ENCODE results near the gene RECQL5.

Gene RECQL5

GRCh38 chr17:75685499-75685898 is 18.5 kb upstream of the RECQL5 start:
- no peak for DNase-seq

- no peak for DNase-seq
Measured at GRCh38 chr17:75684924-75685323, 18.0 kb upstream of the RECQL5 start.

DNA sequence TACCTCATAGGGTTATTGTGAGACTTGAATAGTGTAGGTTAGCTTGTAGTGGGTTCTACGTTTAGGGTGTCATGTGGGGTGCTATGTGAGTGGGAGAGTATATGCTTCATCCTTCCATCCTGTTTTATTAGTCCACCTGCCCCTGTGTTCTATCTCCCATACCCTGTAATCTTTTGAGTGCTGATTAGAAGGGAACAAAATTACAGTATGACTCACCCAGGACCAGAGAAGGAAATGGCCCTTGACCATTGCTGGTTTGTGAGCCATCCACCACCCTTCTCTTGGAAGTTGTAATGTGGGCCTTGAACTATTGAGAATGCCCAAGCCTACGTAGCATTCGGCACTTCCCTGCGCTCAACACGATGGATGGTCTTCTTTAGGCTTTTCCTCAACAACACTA is 17.3 kb upstream of the RECQL5 start:
- DNase-seq: no peak

- no peak for DNase-seq
Measured at GRCh38 chr17:75683583-75683982, 16.6 kb upstream of the RECQL5 start.

GRCh38 chr17:75681289-75681688 is 14.3 kb upstream of the RECQL5 start:
- DNase-seq: no peak

DNA sequence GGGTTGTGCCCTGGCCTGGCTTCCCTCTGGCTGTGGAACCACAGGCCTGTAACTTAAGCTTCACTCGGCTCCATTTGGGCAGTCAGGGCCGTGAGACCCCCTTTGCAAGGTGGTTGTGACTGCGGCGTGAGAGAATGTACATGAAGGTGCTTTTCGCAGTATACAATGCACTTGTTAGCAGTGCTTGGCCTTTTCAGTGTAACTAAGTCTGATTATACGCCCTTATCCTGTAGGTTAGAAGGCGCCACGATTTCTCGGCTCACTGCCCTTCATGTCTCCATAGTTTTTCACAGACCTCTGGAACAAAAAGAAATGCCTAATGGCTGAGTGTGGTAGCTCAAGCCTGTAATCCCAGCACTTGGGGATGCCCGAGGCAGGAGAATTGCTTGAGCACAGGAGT is 13.5 kb upstream of the RECQL5 start:
- DNase-seq: no peak

DNA sequence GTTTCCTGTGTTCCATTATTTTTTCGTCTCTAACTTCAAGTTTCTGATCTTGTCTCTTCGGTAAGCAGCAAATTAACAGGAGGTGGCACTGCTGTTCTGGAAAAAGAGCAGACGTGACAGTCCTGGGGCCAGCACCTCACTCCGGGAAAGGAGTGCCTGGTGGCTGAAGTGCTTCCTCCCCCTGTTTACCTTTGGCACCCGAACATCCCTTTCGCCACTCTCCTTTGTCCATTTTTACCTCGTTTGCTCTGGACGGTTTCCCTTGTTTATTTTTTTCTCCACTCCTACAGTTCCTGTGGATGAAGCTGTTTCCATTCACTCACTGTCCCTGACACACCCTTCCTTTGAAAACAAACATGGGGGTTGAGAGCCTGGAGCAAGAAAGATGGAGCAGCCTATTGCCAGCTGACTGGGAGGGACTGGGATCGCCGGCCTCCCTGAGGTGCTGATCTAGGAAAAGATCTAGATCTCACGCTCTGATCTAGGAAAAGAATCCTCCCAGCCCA is 12.8 kb upstream of the RECQL5 start:
- no peak for DNase-seq

DNA sequence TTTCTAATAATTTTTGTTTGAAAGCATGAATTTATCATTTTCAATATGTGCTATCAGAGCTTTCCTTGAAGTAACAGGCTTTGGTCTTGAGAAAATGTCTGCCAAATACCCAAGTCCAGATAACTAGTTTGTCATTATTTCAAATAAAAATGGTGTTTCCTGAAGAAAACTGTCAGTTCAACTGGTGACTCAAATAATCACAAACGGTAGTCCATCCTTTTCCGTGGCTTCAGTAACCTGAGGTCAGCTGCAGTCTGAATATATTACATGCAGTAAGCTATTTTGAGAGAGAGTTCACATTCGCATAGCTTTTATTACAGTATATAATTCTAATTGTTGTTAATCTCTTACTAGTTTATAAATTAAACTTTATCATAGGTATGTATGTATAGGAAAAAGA is 9.5 kb upstream of the RECQL5 start:
- DNase-seq: no peak

DNA sequence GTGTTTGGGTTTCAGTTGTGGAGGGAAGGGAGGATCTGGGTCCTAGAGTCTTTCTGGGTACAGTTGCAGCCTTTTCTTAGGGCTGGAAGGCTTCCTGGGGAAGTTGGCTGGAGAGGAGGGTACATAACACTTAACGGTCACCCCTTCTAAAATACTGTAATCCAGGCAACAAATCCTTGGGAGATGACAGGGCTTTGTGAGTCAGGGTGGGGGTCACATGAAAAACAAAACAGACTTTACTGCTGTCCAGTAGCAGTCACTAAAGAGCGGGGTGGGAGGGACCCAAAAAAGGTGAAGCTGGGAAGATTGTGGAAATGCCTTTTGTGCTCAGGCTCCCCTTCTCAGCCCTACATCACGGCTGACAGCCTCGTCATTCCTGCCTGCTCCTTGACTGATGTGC is 6.5 kb upstream of the RECQL5 start:
- no peak for DNase-seq

GRCh38 chr17:75672011-75672410 is 5.1 kb upstream of the RECQL5 start:
- DNase-seq: no peak

DNA sequence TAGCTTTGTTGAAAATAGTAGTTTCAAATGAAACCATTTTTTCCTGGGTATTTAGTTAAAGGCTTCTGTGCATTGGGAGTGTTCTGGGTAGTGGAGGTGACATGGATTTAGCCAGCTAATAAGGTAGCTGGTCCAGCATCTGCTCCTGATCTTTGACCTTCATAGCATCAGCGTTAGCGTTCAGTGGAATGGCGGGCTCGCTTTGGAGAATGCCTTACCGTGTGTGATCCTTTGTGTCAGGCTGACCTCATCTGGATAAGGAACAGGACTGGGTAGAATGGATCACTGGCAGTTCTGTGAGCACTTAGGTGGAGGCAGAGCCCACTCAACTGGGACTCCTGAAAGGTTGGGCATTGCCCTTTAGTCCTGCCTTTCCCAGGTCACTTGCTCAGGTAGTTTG is 3.9 kb upstream of the RECQL5 start:
- DNase-seq: no peak

DNA sequence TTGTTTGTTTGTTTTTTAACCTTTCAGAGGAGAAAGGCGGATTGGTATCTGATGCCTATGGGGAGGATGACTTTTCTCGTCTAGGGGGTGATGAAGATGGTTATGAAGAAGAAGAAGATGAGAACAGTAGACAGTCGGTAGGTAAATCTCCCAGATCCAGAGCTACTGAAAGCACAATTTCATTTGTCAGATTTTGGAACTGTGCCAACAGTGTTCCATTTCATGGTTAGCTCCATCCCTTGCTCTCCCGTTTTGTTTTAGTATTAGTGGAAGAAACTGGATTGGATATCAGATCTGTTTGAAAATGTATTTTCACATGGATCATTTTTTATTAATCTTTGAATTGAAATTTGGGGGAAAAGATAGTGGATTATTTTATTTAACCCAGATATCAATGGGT is 1.5 kb upstream of the RECQL5 start:
- DNase-seq: no peak

DNA sequence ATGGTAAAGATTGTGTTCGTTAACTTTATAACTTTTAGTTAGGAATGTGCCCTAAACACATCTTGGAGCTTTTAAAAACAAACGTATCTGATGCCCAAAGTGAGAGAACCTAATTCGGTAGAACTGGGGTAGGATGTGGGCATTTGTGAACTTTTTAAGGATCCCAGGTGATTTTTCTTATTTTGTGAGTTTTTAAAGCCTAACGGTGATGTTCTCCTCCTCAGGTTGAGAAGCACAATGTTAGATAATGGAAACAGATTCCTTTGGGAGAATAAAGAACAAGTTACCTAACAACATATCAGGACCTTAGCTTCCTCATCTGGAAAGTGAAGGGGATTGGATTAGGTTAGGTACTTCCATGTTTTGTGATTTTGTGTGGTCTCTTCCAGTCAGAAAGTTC is 871 bp upstream of the RECQL5 start:
- no peak for DNase-seq

- no peak for DNase-seq
Measured at GRCh38 chr17:75665981-75666380, 973 bp downstream of the RECQL5 start.

DNA sequence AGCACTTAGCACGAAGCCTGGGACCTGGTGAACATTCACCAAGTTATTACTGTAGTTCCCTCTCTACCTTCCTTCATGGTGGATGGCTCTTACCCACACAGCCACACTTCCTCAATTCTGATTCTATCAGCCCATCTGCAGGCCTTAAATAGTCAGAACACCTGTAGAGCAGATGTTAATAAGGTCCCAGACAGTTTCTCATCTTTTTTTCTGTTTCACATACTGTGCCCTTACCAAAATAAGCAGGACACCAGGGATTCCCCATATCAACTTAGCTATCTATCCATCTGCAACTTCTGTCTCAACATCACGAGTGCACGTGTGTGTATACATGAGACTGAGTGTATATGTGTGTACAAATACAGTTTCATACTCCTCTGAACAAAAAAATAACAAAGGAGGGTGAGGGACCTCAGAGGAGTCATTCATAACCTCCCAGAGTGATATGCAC is 2.8 kb downstream of the RECQL5 start:
- no peak for DNase-seq

- no peak for DNase-seq
Measured at GRCh38 chr17:75662511-75662910, 4.4 kb downstream of the RECQL5 start.

- no peak for DNase-seq
Measured at GRCh38 chr17:75661531-75661930, 5.4 kb downstream of the RECQL5 start.

- DNase-seq: no peak
Measured at GRCh38 chr17:75658237-75658636, 8.7 kb downstream of the RECQL5 start.

- no peak for DNase-seq
Measured at GRCh38 chr17:75654176-75654575, 12.8 kb downstream of the RECQL5 start.

DNA sequence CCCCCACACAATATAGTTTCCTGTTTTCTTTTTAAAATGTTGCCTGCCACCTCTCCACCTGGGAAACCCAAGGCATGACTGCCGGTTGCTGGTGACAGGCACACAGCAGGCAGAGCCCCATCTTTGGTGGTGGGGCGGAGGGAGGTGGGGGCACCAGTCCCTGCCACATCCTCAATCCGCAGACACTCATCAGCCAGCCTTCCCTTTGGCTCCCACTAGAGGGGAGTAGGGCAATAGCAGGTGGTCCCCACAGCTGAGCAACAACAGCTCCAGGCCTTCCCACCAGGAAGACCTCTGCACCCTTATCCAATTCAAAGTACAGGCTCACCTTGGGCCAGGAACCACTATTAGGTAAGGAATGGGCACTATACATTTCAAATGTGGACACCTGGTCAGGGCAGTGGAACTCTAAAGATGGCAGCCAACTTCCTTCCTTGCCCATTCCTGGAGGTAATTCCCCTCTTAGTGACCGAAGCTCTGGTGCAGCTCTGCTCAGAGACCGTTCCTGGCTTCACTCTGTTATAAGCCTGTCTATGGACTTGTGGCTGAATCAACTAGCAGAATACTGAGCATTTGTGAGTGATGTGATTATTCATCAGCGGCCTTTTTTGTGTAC is 13.9 kb downstream of the RECQL5 start:
- no peak for DNase-seq

DNA sequence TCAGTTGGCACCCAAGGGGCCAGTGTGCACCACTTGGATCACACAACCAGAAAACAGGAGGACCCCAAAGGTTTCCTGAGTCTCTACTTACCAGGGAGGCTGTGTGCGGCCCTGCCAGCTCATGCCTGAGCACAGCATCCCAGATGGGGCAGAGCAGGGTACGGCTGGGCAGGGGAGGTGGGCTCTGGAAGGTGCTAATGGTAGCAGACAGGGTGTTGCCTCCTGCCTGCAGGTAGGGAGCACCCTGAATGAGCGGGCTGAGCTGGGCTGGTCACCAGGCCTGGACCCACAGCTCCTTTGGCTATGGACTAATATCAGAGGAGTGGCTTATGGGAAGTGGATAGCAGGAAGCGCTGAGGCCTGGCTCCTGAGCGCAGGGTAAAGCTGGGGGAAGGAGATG is 14.6 kb downstream of the RECQL5 start:
- DNase-seq: no peak

DNA sequence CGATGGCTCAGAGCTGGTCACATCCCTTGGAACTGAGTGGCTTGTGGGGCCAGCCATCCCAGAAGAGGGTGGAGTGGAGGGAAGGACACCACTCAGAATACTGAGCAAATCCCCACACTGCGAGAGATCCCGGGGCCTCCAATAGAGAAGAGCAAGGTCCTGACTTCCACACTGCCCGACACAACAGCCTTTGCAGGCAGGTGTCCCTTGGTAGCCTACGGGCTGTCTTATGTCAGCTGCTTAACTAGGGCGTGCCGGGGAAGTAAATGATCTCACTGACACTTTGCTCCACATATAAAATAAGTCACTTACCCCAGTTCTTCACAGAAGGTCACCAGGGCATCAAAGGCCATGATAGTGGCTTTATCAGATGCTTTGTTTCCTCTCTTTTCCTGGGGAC is 16.1 kb downstream of the RECQL5 start:
- DNase-seq: no peak

DNA sequence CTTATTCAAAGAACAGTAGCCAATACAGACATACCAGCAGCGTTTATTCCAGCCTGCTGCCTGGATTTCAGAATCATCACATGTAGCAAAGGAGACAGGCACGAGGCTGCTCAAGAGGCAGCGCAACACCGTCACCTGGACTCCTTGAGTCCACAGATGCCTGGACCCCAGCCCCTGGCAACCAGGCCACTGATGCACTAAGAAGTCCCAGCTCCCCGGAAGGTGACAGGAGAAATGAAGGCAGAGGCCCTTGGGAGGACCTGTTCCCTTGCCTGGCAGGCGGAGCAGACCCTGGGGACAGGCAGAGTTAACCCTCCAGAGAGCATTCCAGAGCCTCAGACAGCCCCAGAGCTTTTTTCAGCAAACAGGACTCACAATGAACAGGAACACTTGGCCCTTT is 17.3 kb downstream of the RECQL5 start:
- no peak for DNase-seq

DNA sequence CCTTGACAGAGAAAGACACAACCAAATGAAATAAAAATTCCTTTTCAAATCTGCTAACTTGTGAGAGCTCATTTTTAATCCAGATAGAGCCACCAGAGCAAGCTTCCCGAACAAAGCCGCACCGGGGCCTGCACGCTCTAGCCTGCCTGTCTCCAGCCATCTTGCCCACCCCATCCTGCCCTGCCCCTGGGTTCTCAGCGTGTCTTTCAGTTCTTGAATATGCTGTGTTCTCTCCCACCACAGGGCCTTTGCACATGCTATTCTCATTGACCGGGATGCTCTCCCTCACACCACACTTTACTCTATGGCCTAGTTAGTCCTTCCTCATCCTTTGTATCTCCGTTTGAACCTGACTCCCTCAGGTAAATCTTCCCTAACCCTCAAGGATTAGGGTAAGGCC is 19.0 kb downstream of the RECQL5 start:
- no peak for DNase-seq

GRCh38 chr17:75647061-75647460 is 19.9 kb downstream of the RECQL5 start:
- DNase-seq: no peak

- no peak for DNase-seq
Measured at GRCh38 chr17:75646638-75646992, 20.3 kb downstream of the RECQL5 start.
